ENCODE data around the gene C1orf74.
A peak's percentile ranks its signal among the peaks of the same experiment; 100 is the strongest.

C1orf74 gene

GRCh38 chr1:209747580-209748262, 36.6 kb downstream of the C1orf74 start:
- peak; percentile 70 to 84 (median 80) for DNase-seq (ENCODE audit: low read depth in 4 of 4, low spot score in 1 of 4)

- DNase-seq (ENCODE audit: low read depth in 4 of 4, low spot score in 1 of 4), result no peak
Observed at GRCh38 chr1:209746451-209747165, 37.8 kb downstream of the C1orf74 start.

- DNase-seq (ENCODE audit: low read depth in 4 of 4, low spot score in 1 of 4), result no peak
Observed at GRCh38 chr1:209743145-209743482, 41.2 kb downstream of the C1orf74 start.

- no peak for DNase-seq (ENCODE audit: low read depth in 4 of 4, low spot score in 1 of 4)
Observed at GRCh38 chr1:209742409-209743144, 41.8 kb downstream of the C1orf74 start.

GRCh38 chr1:209741889-209742288, 42.5 kb downstream of the C1orf74 start:
- DNase-seq (ENCODE audit: low read depth in 4 of 4, low spot score in 1 of 4), result no peak

- DNase-seq (ENCODE audit: low read depth in 4 of 4, low spot score in 1 of 4), result no peak
Observed at GRCh38 chr1:209741193-209741592, 43.2 kb downstream of the C1orf74 start.

GRCh38 chr1:209738270-209738669, 46.1 kb downstream of the C1orf74 start:
- no peak for DNase-seq (ENCODE audit: low read depth in 4 of 4, low spot score in 1 of 4)

- no peak for DNase-seq (ENCODE audit: low read depth in 4 of 4, low spot score in 1 of 4)
Observed at GRCh38 chr1:209737118-209737505, 47.2 kb downstream of the C1orf74 start.

- no peak for DNase-seq (ENCODE audit: low read depth in 4 of 4, low spot score in 1 of 4)
Observed at GRCh38 chr1:209736490-209737117, 47.8 kb downstream of the C1orf74 start.

GRCh38 chr1:209733409-209734192, 50.8 kb downstream of the C1orf74 start:
- no peak for DNase-seq (ENCODE audit: low read depth in 4 of 4, low spot score in 1 of 4)

- DNase-seq (ENCODE audit: low read depth in 4 of 4, low spot score in 1 of 4), result no peak
Observed at GRCh38 chr1:209732725-209733124, 51.6 kb downstream of the C1orf74 start.

- no peak for DNase-seq (ENCODE audit: low read depth in 4 of 4, low spot score in 1 of 4)
Observed at GRCh38 chr1:209729436-209729835, 54.9 kb downstream of the C1orf74 start.
